Measurements from ENCODE around the gene HIRA.
"Not testable (repeated sequence)": the region's sequence is repeated elsewhere in the genome, so short reads cannot be mapped to it uniquely, and the experiment has no call there.

Gene HIRA

GRCh38 chr22:19443544-19444211 lies 12.1 kb upstream of the HIRA start:
- DNase-seq (ENCODE audit: low read depth) = no peak
- no peak overlapping the region for H3K4me3 ChIP-seq (ENCODE audit: low read depth, low read length)
- TF ChIP-seq, protein P1, sequence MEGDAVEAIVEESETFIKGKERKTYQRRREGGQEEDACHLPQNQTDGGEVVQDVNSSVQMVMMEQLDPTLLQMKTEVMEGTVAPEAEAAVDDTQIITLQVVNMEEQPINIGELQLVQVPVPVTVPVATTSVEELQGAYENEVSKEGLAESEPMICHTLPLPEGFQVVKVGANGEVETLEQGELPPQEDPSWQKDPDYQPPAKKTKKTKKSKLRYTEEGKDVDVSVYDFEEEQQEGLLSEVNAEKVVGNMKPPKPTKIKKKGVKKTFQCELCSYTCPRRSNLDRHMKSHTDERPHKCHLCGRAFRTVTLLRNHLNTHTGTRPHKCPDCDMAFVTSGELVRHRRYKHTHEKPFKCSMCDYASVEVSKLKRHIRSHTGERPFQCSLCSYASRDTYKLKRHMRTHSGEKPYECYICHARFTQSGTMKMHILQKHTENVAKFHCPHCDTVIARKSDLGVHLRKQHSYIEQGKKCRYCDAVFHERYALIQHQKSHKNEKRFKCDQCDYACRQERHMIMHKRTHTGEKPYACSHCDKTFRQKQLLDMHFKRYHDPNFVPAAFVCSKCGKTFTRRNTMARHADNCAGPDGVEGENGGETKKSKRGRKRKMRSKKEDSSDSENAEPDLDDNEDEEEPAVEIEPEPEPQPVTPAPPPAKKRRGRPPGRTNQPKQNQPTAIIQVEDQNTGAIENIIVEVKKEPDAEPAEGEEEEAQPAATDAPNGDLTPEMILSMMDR (conservative IDR thresholded peaks at IDR 0.05; ENCODE audit: low read depth, low read length) = no peak

DNA sequence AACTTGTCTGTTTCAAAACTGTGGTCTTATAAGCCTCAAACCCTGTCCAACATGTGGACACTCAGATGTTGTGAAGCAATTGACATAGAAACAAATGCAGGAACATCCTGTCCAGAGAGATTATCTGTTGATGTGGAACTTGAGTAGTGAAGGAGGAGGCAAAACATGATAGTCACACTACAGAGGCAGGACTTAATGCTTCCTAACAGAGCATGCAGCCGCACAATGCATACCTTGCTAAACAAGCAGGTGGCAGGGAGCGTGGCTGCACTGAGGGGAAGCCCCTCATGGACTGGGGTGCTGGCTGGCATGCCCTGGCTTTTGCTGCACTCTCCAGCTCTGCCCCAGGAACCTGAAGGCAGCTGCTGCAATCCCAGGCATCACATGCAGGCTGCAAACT lies 10.6 kb upstream of the HIRA start:
- TF ChIP-seq, protein P1 (conservative IDR thresholded peaks at IDR 0.05; ENCODE audit: low read depth, low read length) = no peak
- H3K4me3 ChIP-seq (ENCODE audit: low read depth, low read length) = no peak overlapping the region
- DNase-seq (ENCODE audit: low read depth) = peak; percentile 39

- TF ChIP-seq, protein P1 (conservative IDR thresholded peaks at IDR 0.05; ENCODE audit: low read depth, low read length) = no peak
- H3K4me3 ChIP-seq (ENCODE audit: low read depth, low read length) = no peak overlapping the region
- DNase-seq (ENCODE audit: low read depth) = no peak
These were observed 9.1 kb upstream of the HIRA start for GRCh38 chr22:19440411-19441195.

GRCh38 chr22:19438298-19438697 lies 6.8 kb upstream of the HIRA start:
- TF ChIP-seq, protein P1 (conservative IDR thresholded peaks at IDR 0.05; ENCODE audit: low read depth, low read length) = no peak
- no peak overlapping the region for H3K4me3 ChIP-seq (ENCODE audit: low read depth, low read length)
- DNase-seq (ENCODE audit: low read depth) = no peak

DNA sequence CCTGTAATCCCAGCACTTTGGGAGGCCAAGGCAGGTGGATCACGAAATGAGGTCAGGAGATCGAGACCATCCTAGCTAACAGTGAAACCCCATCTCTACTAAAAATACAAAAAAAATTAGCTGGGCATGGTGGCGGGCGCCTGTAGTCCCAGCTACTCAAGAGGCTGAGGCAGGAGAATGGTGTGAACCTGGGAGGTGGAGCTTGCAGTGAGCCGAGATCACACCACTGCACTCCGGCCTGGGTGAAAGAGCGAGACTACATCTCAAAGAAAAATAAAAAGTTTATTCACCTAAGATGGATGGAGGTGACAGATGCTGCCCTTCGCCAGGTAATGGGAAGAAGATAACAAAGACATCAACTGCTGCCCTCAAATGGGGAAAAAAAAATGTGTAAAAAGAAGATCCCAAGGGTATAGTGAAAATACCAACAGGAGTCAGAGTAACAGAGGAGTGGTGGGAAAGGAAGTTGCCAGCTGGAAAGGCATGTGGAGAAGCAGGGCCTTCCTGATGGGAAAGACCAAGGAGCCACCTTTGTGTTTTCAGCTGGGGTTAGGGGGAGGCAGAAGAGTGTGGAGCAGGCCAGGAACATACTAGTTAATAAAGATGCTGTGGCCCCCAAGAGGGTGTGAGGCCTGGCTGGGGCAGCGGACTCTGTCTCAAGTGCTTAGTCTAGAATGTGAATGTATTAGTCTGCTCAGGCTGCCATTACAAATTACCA lies 5.1 kb upstream of the HIRA start:
- DNase-seq (ENCODE audit: low read depth); H3K4me3 ChIP-seq (ENCODE audit: low read depth, low read length): not testable (repeated sequence)

DNA sequence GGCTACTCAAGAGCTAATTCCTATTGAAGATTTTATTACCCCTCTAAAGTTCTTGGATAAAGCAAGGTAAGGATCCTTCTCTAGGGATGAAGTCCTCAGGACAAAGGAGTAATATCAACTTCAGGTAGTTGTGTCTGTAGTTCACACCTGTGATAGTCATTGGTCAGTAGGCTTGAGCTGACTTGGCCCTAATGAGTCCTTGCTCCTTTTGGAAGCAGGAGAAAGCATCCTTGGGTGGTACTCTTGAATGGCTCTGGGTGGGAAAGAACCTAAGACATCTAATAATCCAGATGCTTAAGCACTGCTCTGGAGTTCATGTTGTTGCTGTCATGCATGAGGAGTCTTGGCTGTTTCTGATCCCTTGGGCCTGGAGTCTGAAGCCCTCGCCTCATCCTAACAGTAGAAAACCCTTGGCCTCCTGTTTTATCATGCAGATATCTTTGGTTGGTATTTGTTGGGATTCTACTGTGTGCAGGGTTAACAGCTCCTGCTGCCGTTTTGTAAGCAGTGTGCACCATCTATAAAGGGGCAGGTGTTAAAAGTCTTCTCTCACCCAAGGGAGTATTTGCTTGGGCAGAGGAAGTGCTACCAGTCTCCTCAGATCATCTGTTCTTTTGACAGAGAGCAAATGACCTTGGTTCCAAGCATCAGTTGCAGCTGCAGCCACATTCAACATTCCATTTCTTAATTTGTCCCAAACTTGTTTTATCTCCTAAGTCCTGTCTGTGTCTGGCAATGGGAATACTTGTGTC lies 3.5 kb upstream of the HIRA start:
- TF ChIP-seq, protein P1 (conservative IDR thresholded peaks at IDR 0.05; ENCODE audit: low read depth, low read length) = no peak
- DNase-seq (ENCODE audit: low read depth) = no peak
- no peak overlapping the region for H3K4me3 ChIP-seq (ENCODE audit: low read depth, low read length)

GRCh38 chr22:19434401-19434800 lies 2.9 kb upstream of the HIRA start:
- H3K4me3 ChIP-seq (ENCODE audit: low read depth, low read length) = no peak overlapping the region
- TF ChIP-seq, protein P1 (conservative IDR thresholded peaks at IDR 0.05; ENCODE audit: low read depth, low read length) = no peak
- DNase-seq (ENCODE audit: low read depth) = no peak

Measured in choroid plexus epithelial cell (primary cell).